ENCODE data around the gene CDC14B. TPM values are rescaled to one million over a fixed set of nuclear protein-coding genes. Genes with fewer than 3 reads are reported as not detected.

CDC14B gene
- total RNA-seq, 1 donor from 2014 or later, result 29.2 TPM

DNA sequence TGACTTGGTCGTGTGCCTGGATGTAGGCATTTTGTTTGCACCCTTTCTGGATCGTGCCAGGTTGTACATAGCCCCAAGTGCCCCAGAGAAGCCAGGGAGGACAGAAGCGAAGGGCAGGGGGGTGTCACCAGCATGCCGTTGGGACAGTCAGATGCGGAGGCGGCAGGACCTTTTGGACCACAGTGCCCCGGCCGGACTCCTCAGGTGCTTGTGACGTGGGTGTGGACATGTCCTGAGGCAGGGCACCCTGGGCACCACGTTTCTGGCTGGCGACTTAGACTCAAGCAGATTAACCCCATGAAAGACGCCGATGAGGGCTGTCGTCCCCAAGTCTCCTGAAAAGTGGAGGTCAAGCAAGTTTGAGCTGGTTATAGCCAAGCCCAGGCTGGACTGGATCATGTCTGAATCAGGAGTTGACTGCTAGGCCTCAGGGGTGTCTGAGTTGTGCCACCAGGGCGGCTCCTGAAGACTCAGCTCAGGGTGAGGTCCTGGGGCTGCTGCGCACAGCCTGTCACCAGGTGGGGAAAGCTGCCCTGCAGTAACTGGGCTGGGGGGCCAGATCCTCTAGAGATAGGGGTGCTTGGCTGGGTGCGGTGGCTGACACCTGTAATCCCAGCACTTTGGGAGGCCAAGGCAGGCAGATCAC lies 127.6 kb downstream of the CDC14B start:
- H3K36me3 Mint-ChIP-seq (ENCODE audit: low read depth), result peaks cover 10% of the 10 kb centered on the region
- H3K4me1 Mint-ChIP-seq, result peaks cover 5% of the 10 kb centered on the region
- no peak for TF ChIP-seq CTCF (conservative IDR thresholded peaks at IDR 0.05)
- DNase-seq (ENCODE audit: low read depth, low spot score), result no peak
- H3K9me3 Mint-ChIP-seq, result no peaks in the 10 kb centered on the region
- H3K27me3 Mint-ChIP-seq (ENCODE audit: low read depth), result no peaks in the 10 kb centered on the region
- H3K4me3 Mint-ChIP-seq, result no peak overlapping the region
- H3K27ac Mint-ChIP-seq (ENCODE audit: unreplicated experiment), result peak overlapping the region; percentile 9

DNA sequence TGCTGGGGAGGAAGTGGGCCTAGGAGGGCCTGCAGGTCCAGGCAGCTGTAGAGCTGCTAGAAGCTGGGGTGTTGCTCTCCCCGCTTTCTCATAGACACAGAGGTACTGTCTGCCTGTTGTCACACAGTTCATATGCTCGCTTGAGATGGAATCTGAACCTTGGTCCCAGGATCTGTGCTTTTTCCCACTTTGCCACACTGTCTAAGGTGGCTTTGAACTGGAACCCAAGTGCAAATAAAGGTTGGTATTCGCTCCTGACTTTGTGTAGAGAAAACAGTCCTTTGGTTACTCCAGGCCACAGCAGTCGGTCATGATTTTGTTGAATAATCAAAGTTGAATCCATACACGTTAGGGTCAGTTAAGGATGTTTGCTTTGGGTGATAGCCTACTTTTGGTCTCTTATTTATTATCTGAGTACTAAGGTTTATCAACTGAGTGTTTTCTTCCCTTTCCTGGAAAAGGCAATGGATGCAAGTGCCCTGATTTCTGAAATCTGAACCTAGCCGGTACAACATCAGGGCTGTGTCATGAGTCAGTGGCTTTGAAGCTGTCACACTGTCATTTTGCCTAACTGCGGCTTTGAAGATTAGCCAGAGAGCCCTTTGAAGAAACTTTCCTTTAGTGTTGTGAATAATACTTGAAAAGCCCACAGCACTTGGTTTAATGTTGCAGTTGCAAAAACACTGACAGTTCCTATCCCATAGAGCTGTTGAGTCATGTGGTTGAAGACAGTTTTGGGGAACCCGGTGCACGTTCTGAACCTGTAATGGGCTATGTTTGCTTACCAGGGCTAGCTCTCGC lies 128.4 kb downstream of the CDC14B start:
- peaks cover 5% of the 10 kb centered on the region for H3K4me1 Mint-ChIP-seq
- no peaks in the 10 kb centered on the region for H3K27me3 Mint-ChIP-seq (ENCODE audit: low read depth)
- H3K36me3 Mint-ChIP-seq (ENCODE audit: low read depth), result peaks cover 10% of the 10 kb centered on the region
- no peak for DNase-seq (ENCODE audit: low read depth, low spot score)
- no peak for TF ChIP-seq CTCF (conservative IDR thresholded peaks at IDR 0.05)
- peak overlapping the region; percentile 19 for H3K27ac Mint-ChIP-seq (ENCODE audit: unreplicated experiment)
- H3K9me3 Mint-ChIP-seq, result no peaks in the 10 kb centered on the region
- H3K4me3 Mint-ChIP-seq, result no peak overlapping the region

GRCh38 chr9:96490534-96491078 lies 129.0 kb downstream of the CDC14B start:
- Mint-ChIP-seq H3K27ac (ENCODE audit: unreplicated experiment) (peak overlapping the region; percentile 19), H3K9me3 (no peaks in the 10 kb centered on the region), H3K27me3 (ENCODE audit: low read depth) (no peaks in the 10 kb centered on the region), H3K4me3 (no peak overlapping the region), H3K36me3 (ENCODE audit: low read depth) (peaks cover 12% of the 10 kb centered on the region), H3K4me1 (peaks cover 5% of the 10 kb centered on the region)
- no peak for DNase-seq (ENCODE audit: low read depth, low spot score)
- no peak for TF ChIP-seq CTCF (conservative IDR thresholded peaks at IDR 0.05)

- Mint-ChIP-seq H3K4me1 (peaks cover 5% of the 10 kb centered on the region), H3K36me3 (ENCODE audit: low read depth) (peaks cover 17% of the 10 kb centered on the region), H3K9me3 (no peaks in the 10 kb centered on the region), H3K27me3 (ENCODE audit: low read depth) (no peaks in the 10 kb centered on the region), H3K4me3 (no peak overlapping the region), H3K27ac (ENCODE audit: unreplicated experiment) (peak overlapping the region; percentile 93)
- DNase-seq (ENCODE audit: low read depth, low spot score), result no peak
- TF ChIP-seq CTCF (conservative IDR thresholded peaks at IDR 0.05), result no peak
Observed at GRCh38 chr9:96489482-96489979, 130.1 kb downstream of the CDC14B start.

GRCh38 chr9:96487949-96488348 lies 131.7 kb downstream of the CDC14B start:
- peaks cover 21% of the 10 kb centered on the region for H3K36me3 Mint-ChIP-seq (ENCODE audit: low read depth)
- peak overlapping the region; percentile 35 for H3K27ac Mint-ChIP-seq (ENCODE audit: unreplicated experiment)
- no peak overlapping the region for H3K4me3 Mint-ChIP-seq
- no peaks in the 10 kb centered on the region for H3K9me3 Mint-ChIP-seq
- no peaks in the 10 kb centered on the region for H3K27me3 Mint-ChIP-seq (ENCODE audit: low read depth)
- no peak for DNase-seq (ENCODE audit: low read depth, low spot score)
- H3K4me1 Mint-ChIP-seq, result no peaks in the 10 kb centered on the region
- TF ChIP-seq CTCF (conservative IDR thresholded peaks at IDR 0.05), result no peak
